Colonic mucosa (tissue), 4 donors: ENCODE results near the gene EXOC8. TPM values are rescaled to one million over a fixed set of nuclear protein-coding genes. Genes with fewer than 3 reads are reported as not detected.
"Not testable (repeated sequence)": the region's sequence is repeated elsewhere in the genome, so short reads cannot be mapped to it uniquely, and the experiment has no call there.

Experiments
- DNase-seq: peaks from one replicate; pipeline ENCODE4 v3.0.0-alpha.2; 2020
- H3K27ac ChIP-seq: fragments of 200-600 bp; one replicate; pipeline ENCODE4 v1.8.0; 2021
- H3K27me3 ChIP-seq: fragments of 200-600 bp; one replicate; pipeline ENCODE4 v1.8.0; 2021
- H3K36me3 ChIP-seq: fragments of 200-600 bp; one replicate; pipeline ENCODE4 v1.8.0; 2021
- H3K4me1 ChIP-seq: fragments of 200-600 bp; one replicate; pipeline ENCODE4 v1.8.0; 2021; ENCODE audit warnings: mild to moderate bottlenecking
- H3K4me3 ChIP-seq: fragments of 200-600 bp; one replicate; pipeline ENCODE4 v1.8.0; 2021
- H3K9ac ChIP-seq, 2 donors: one replicate each; pipeline ENCODE4 v1.7.0; 2013; ENCODE audit warnings: control low read depth in 2 of 2, low read depth in 2 of 2, low read length in 2 of 2
- H3K9me3 ChIP-seq: fragments of 200-600 bp; one replicate; pipeline ENCODE4 v1.8.0; 2021
- intact Hi-C: fragments of 100-400 bp; cut with DNase I; formaldehyde crosslinking; loops from one replicate; pipeline ENCODE4 v1.14.1; 2022
- total RNA-seq, 2 donors: library from RNA; stranded (reverse); fragmentation: NEBNext Ultra II Directional in 1 of 2; extraction: Animal tissue kit (Norgen Biotek cat#: 25700) in 1 of 2; gene quantifications; one replicate each; pipeline ENCODE4 v1.2.1, GENCODE V29; 2021
- TF ChIP-seq, protein P1 (sequence below): fragments of 200-600 bp; IDR thresholded peaks from one replicate; pipeline ENCODE4 v1.8.0; 2022; ENCODE audit warnings: antibody characterized with exemption, mild to moderate bottlenecking
- donor health status: healthy.
- donor health status: DM: no; HTN: no; CAD: no.
- donor health status: DM: no; HTN: no; CAD: no.

The EXOC8 gene
- total RNA-seq, 2 donors from 2014 or later: 13.2 to 14.9 TPM

DNA sequence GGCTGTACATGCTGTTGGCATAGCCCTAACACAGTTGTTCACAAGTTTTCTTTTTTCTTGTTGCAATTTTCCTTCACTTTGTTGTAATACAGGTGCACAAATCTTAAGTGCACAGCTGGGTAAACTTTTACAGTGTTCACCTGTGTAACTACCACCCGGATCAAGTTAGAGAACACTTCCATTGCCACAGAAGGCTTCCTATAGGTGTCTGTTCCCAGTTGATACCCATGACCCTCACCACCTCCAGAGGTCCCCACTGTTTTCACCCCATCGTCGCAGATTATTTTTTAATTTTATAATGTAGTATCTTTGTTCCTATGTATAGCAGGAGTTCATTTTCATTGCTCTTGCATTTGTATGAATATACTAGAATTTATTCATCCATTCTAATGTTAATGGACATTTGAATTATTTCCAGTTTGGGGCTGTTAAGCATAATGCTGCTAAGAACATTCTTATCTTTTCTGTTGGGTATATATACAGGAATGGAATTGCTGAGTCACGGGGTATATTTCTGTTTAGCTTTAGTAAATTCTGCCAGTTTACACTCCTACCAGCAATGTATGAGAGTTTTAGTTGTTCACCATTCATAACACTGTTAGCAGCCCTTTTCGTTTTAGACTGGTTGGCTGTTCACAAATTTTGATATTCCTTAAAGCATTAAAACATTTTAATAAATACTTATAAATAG lies 16.8 kb upstream of the EXOC8 start:
- no peak overlapping the region for H3K4me3 ChIP-seq
- H3K27ac ChIP-seq: no peak overlapping the region
- H3K4me1 ChIP-seq: no peaks in the 10 kb centered on the region
- H3K27me3 ChIP-seq: no peaks in the 10 kb centered on the region
- H3K9ac ChIP-seq: no peak overlapping the region
- DNase-seq: no peak
- H3K9me3 ChIP-seq: no peaks in the 10 kb centered on the region
- H3K36me3 ChIP-seq: peaks cover 3% of the 10 kb centered on the region
- intact Hi-C loops: loop anchor here (10.0 kb wide), 1 partner anchor 180 kb away; no protein-coding TSS in a partner anchor
- TF ChIP-seq, protein P1, sequence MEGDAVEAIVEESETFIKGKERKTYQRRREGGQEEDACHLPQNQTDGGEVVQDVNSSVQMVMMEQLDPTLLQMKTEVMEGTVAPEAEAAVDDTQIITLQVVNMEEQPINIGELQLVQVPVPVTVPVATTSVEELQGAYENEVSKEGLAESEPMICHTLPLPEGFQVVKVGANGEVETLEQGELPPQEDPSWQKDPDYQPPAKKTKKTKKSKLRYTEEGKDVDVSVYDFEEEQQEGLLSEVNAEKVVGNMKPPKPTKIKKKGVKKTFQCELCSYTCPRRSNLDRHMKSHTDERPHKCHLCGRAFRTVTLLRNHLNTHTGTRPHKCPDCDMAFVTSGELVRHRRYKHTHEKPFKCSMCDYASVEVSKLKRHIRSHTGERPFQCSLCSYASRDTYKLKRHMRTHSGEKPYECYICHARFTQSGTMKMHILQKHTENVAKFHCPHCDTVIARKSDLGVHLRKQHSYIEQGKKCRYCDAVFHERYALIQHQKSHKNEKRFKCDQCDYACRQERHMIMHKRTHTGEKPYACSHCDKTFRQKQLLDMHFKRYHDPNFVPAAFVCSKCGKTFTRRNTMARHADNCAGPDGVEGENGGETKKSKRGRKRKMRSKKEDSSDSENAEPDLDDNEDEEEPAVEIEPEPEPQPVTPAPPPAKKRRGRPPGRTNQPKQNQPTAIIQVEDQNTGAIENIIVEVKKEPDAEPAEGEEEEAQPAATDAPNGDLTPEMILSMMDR: no peak

DNA sequence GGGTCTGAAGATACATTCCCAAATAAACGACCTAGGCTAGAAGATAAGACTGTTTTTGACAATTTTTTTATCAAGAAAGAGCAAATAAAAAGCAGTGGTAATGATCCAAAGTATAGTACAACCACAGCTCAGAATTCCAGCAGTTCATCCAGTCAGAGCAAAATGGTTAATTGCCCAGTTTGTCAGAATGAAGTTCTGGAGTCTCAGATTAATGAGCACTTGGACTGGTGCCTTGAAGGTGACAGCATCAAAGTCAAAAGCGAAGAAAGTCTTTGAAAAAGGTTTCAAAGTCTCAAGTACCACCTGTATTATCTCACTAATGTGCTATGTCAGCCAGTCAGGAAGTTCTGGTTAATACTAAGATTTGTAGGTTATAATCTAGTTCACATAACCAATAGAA lies 15.4 kb upstream of the EXOC8 start:
- Histone ChIP-seq H3K4me3 (no peak overlapping the region), H3K36me3 (peaks cover 3% of the 10 kb centered on the region), H3K27ac (no peak overlapping the region), H3K9me3 (no peaks in the 10 kb centered on the region), H3K9ac (no peak overlapping the region), H3K27me3 (no peaks in the 10 kb centered on the region), H3K4me1 (no peaks in the 10 kb centered on the region)
- no peak for DNase-seq
- TF ChIP-seq, protein P1: no peak
- intact Hi-C loops: loop anchor here (10.0 kb wide), 1 partner anchor 182 kb away; no protein-coding TSS in a partner anchor

DNA sequence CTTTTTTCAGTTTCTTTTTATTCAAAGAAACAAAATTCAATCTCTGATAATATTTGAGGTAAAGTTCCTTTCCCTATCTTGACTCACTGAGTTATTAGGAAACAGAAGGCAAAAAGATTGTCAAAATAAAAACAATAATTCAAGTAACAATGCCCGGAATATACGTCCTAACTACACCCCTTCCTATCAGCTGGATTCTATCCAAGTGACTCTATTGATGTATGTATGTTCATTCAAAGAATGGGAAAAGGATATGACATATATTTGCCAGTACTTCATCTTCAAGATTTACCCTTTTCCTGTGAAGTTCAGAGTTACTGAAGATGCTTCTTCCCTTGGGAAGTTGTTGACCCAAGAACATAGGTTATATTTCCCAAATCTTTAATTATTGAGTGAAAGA lies 14.2 kb upstream of the EXOC8 start:
- no peak for DNase-seq
- Histone ChIP-seq H3K36me3 (peaks cover 3% of the 10 kb centered on the region), H3K27ac (no peak overlapping the region), H3K9me3 (no peaks in the 10 kb centered on the region), H3K9ac (no peak overlapping the region), H3K4me3 (no peak overlapping the region), H3K27me3 (no peaks in the 10 kb centered on the region), H3K4me1 (no peaks in the 10 kb centered on the region)
- intact Hi-C loops: loop anchor here (10.0 kb wide), 1 partner anchor 183 kb away; no protein-coding TSS in a partner anchor
- TF ChIP-seq, protein P1: no peak

DNA sequence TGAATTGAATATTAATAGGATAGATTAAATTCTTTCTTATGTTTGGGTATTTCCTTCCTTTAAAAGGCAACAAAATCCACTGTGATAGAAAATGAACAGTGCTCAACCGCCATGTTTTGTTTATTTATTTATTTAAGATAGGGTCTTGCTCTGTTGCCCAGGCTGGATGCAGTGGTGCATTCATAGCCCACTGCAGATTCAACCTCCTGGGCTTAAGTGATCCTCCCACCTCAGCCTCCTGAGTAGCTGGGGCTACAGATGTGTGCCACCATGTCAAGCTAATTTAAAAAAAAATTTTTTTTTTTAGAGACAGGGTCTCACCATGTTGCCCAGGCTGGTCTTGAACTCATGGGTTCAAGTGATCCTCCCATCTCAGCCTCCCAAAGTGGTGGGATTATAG lies 11.2 kb upstream of the EXOC8 start:
- H3K4me1 ChIP-seq, H3K4me3 ChIP-seq, H3K9ac ChIP-seq, DNase-seq, H3K36me3 ChIP-seq, H3K27me3 ChIP-seq, H3K9me3 ChIP-seq, H3K27ac ChIP-seq, intact Hi-C loops: not testable (repeated sequence)

DNA sequence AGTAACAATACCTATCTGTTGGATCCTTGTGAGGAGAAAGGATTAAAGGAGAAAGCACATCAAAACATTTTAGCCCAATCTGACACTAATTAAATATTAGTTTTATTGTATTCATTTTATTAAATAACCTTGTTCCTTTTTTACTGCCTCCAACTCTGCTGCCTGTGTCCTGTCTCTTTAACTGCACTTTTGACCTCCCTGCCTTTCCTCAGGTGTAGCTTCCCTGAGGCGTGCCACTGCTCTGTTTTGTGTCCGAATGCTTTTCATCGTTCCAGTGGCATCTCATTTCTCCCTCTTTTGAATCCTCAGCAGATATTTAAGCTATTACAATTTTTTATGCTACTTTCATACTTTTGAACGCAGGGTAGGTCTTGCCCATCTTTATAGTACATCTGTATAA lies 10.8 kb upstream of the EXOC8 start:
- Histone ChIP-seq H3K4me3 (no peak overlapping the region), H3K27me3 (no peaks in the 10 kb centered on the region), H3K27ac (no peak overlapping the region), H3K4me1 (no peaks in the 10 kb centered on the region), H3K9ac (no peak overlapping the region), H3K9me3 (no peaks in the 10 kb centered on the region), H3K36me3 (peaks cover 3% of the 10 kb centered on the region)
- intact Hi-C loops: no loop called here
- TF ChIP-seq, protein P1: no peak
- no peak for DNase-seq

DNA sequence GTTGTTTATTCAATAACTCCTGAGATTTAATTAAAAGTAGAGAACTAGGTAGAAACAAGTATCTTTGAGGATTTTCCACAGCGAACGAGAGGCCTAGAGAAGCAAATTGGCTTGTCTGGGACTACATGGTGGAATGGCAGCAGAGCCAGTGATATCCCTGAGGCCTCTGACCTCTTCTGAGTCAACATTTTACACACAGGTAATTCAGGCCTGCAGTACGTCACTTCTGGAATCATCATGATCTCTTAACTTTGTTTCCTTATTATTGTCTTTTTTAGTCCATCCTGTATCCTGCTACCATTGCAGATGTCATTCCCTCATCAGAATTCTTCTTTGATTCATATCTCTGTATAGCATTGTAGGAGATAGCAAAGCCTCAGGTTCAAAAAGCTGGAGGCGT lies 10.3 kb upstream of the EXOC8 start:
- Histone ChIP-seq H3K9ac (no peak overlapping the region), H3K27me3 (no peaks in the 10 kb centered on the region), H3K9me3 (no peaks in the 10 kb centered on the region), H3K4me1 (no peaks in the 10 kb centered on the region), H3K27ac (no peak overlapping the region), H3K4me3 (no peak overlapping the region), H3K36me3 (peaks cover 3% of the 10 kb centered on the region)
- intact Hi-C loops: no loop called here
- TF ChIP-seq, protein P1: no peak
- no peak for DNase-seq
